ENCODE data around the gene ENPP3.
"Not testable (repeated sequence)": the region's sequence is repeated elsewhere in the genome, so short reads cannot be mapped to it uniquely, and the experiment has no call there.

The ENPP3 gene

GRCh38 chr6:131678442-131678841, 41.3 kb downstream of the ENPP3 start:
- no peak for DNase-seq (ENCODE audit: low read depth in 1 of 2, low spot score in 1 of 2)
- no peak for TF ChIP-seq JUND (IDR thresholded peaks at IDR 0.05; ENCODE audit: low read depth)
- in situ Hi-C loops (cut with HindIII; ENCODE audit: low pct_unique_long_range_greater_than_20kb, low sequenced_read_pairs), result no loop called here

GRCh38 chr6:131680868-131681267, 43.8 kb downstream of the ENPP3 start:
- in situ Hi-C loops (cut with HindIII; ENCODE audit: low pct_unique_long_range_greater_than_20kb, low sequenced_read_pairs), result no loop called here
- no peak for DNase-seq (ENCODE audit: low read depth in 1 of 2, low spot score in 1 of 2)
- no peak for TF ChIP-seq JUND (IDR thresholded peaks at IDR 0.05; ENCODE audit: low read depth)

GRCh38 chr6:131681585-131681984, 44.5 kb downstream of the ENPP3 start:
- DNase-seq (ENCODE audit: low read depth in 1 of 2, low spot score in 1 of 2), result no peak
- in situ Hi-C loops (cut with HindIII; ENCODE audit: low pct_unique_long_range_greater_than_20kb, low sequenced_read_pairs), result no loop called here
- no peak for TF ChIP-seq JUND (IDR thresholded peaks at IDR 0.05; ENCODE audit: low read depth)

- DNase-seq (ENCODE audit: low read depth in 1 of 2, low spot score in 1 of 2), result peak in 1 of 2 experiments; percentile 27
- in situ Hi-C loops (cut with HindIII; ENCODE audit: low pct_unique_long_range_greater_than_20kb, low sequenced_read_pairs), result no loop called here
- no peak for TF ChIP-seq JUND (IDR thresholded peaks at IDR 0.05; ENCODE audit: low read depth)
These were observed 45.3 kb downstream of the ENPP3 start for GRCh38 chr6:131682442-131682841.

GRCh38 chr6:131683479-131683878, 46.4 kb downstream of the ENPP3 start:
- in situ Hi-C loops (cut with HindIII; ENCODE audit: low pct_unique_long_range_greater_than_20kb, low sequenced_read_pairs), result no loop called here
- no peak for TF ChIP-seq JUND (IDR thresholded peaks at IDR 0.05; ENCODE audit: low read depth)
- peak in 1 of 2 experiments; percentile 7 for DNase-seq (ENCODE audit: low read depth in 1 of 2, low spot score in 1 of 2)

GRCh38 chr6:131685266-131685780, 48.2 kb downstream of the ENPP3 start:
- in situ Hi-C loops (cut with HindIII; ENCODE audit: low pct_unique_long_range_greater_than_20kb, low sequenced_read_pairs), result no loop called here
- no peak for DNase-seq (ENCODE audit: low read depth in 1 of 2, low spot score in 1 of 2)
- no peak for TF ChIP-seq JUND (IDR thresholded peaks at IDR 0.05; ENCODE audit: low read depth)

- in situ Hi-C loops (cut with HindIII; ENCODE audit: low pct_unique_long_range_greater_than_20kb, low sequenced_read_pairs), result no loop called here
- TF ChIP-seq JUND (IDR thresholded peaks at IDR 0.05; ENCODE audit: low read depth), result no peak
- DNase-seq (ENCODE audit: low read depth in 1 of 2, low spot score in 1 of 2), result no peak
These were observed 49.9 kb downstream of the ENPP3 start for GRCh38 chr6:131687022-131687421.

GRCh38 chr6:131688286-131688685, 51.2 kb downstream of the ENPP3 start:
- no peak for TF ChIP-seq JUND (IDR thresholded peaks at IDR 0.05; ENCODE audit: low read depth)
- DNase-seq (ENCODE audit: low read depth in 1 of 2, low spot score in 1 of 2), result no peak
- in situ Hi-C loops (cut with HindIII; ENCODE audit: low pct_unique_long_range_greater_than_20kb, low sequenced_read_pairs), result no loop called here

GRCh38 chr6:131692031-131692430, 54.9 kb downstream of the ENPP3 start:
- no peak for TF ChIP-seq JUND (IDR thresholded peaks at IDR 0.05; ENCODE audit: low read depth)
- in situ Hi-C loops (cut with HindIII; ENCODE audit: low pct_unique_long_range_greater_than_20kb, low sequenced_read_pairs), result no loop called here
- DNase-seq (ENCODE audit: low read depth in 1 of 2, low spot score in 1 of 2), result no peak

- no peak for DNase-seq (ENCODE audit: low read depth in 1 of 2, low spot score in 1 of 2)
- in situ Hi-C loops (cut with HindIII; ENCODE audit: low pct_unique_long_range_greater_than_20kb, low sequenced_read_pairs), result no loop called here
- TF ChIP-seq JUND (IDR thresholded peaks at IDR 0.05; ENCODE audit: low read depth), result no peak
These were observed 55.5 kb downstream of the ENPP3 start for GRCh38 chr6:131692589-131692988.

- in situ Hi-C loops (cut with HindIII; ENCODE audit: low pct_unique_long_range_greater_than_20kb, low sequenced_read_pairs), result no loop called here
- TF ChIP-seq JUND (IDR thresholded peaks at IDR 0.05; ENCODE audit: low read depth), result no peak
These were observed 56.3 kb downstream of the ENPP3 start for GRCh38 chr6:131693384-131693783.

GRCh38 chr6:131694832-131695426, 57.8 kb downstream of the ENPP3 start:
- peak; percentile 42 to 78 for DNase-seq (ENCODE audit: low read depth in 1 of 2, low spot score in 1 of 2)
- in situ Hi-C loops (cut with HindIII; ENCODE audit: low pct_unique_long_range_greater_than_20kb, low sequenced_read_pairs), result no loop called here

More at GRCh38 chr6:131693384-131693783, 56.3 kb downstream of the ENPP3 start:
- DNase-seq (ENCODE audit: low read depth in 1 of 2, low spot score in 1 of 2), result no peak

GRCh38 chr6:131696956-131697355, 59.9 kb downstream of the ENPP3 start:
- no peak for TF ChIP-seq JUND (IDR thresholded peaks at IDR 0.05; ENCODE audit: low read depth)
- peak in 1 of 2 experiments; percentile 27 for DNase-seq (ENCODE audit: low read depth in 1 of 2, low spot score in 1 of 2)
- in situ Hi-C loops (cut with HindIII; ENCODE audit: low pct_unique_long_range_greater_than_20kb, low sequenced_read_pairs), result no loop called here

More at GRCh38 chr6:131694832-131695426, 57.8 kb downstream of the ENPP3 start:
- no peak for TF ChIP-seq JUND (IDR thresholded peaks at IDR 0.05; ENCODE audit: low read depth)

GRCh38 chr6:131700851-131701250, 63.7 kb downstream of the ENPP3 start:
- in situ Hi-C loops (cut with HindIII; ENCODE audit: low pct_unique_long_range_greater_than_20kb, low sequenced_read_pairs); DNase-seq (ENCODE audit: low read depth in 1 of 2, low spot score in 1 of 2): not testable (repeated sequence)

GRCh38 chr6:131703905-131704304, 66.8 kb downstream of the ENPP3 start:
- DNase-seq (ENCODE audit: low read depth in 1 of 2, low spot score in 1 of 2); in situ Hi-C loops (cut with HindIII; ENCODE audit: low pct_unique_long_range_greater_than_20kb, low sequenced_read_pairs): not testable (repeated sequence)

- DNase-seq (ENCODE audit: low read depth in 1 of 2, low spot score in 1 of 2); in situ Hi-C loops (cut with HindIII; ENCODE audit: low pct_unique_long_range_greater_than_20kb, low sequenced_read_pairs): not testable (repeated sequence)
These were observed 73.8 kb downstream of the ENPP3 start, which contains the start of gene CTAGE9 for GRCh38 chr6:131710917-131711316. TSS of gene CTAGE9 (minus strand) at chr6:131711017. CDS start at chr6:131711017, 0 bp downstream.

- DNase-seq (ENCODE audit: low read depth in 1 of 2, low spot score in 1 of 2); in situ Hi-C loops (cut with HindIII; ENCODE audit: low pct_unique_long_range_greater_than_20kb, low sequenced_read_pairs): not testable (repeated sequence)
These were observed 78.5 kb downstream of the ENPP3 start for GRCh38 chr6:131715567-131715966.
